Caco-2 (cell line): ENCODE results near the gene FAH. TPM values are rescaled to one million over a fixed set of nuclear protein-coding genes. Genes with fewer than 3 reads are reported as not detected.

ENCODE experiments used
- BruUV-seq: library from RNA; stranded (reverse); fragments of 400-500 nt; replicated peaks from 2 replicates; lab custom pipeline; 2021; lab: Mats Ljungman, UMichigan
- CTCF ChIA-PET: fragments of 300-600 bp; sonication (Branson Sonifier 250); formaldehyde crosslinking; loops from one replicate; lab custom pipeline; 2022; ENCODE audit warnings: antibody characterized with exemption; lab: Charles Lee
- POLR2A ChIA-PET: fragments of 300-600 bp; sonication (Branson Sonifier 250); formaldehyde crosslinking; loops from one replicate; lab custom pipeline; 2022; ENCODE audit warnings: antibody characterized with exemption; lab: Charles Lee
- DNase-seq, 2 experiments: peaks; one replicate each; pipeline versions ENCODE4 v3.0.0 to v3.0.0-alpha.2; 2020 to 2022
- H3K27me3 ChIP-seq: replicated peaks from 2 replicates; pipeline ENCODE4 v1.6.0; 2011; ENCODE audit warnings: low read length; ENCODE audit not compliant: control insufficient read depth, insufficient read depth
- H3K36me3 ChIP-seq: 2 replicates; pipeline ENCODE4 v1.5.1; 2011; ENCODE audit warnings: low read length; ENCODE audit not compliant: control insufficient read depth, insufficient read depth
- H3K4me1 ChIP-seq: fragments of 250-450 bp; sonication (Bioruptor Pico); 2 replicates; pipeline ENCODE4 v1.5.1; 2020; ENCODE audit warnings: mild to moderate bottlenecking
- H3K4me3 ChIP-seq: 2 replicates; pipeline ENCODE4 v1.5.1; 2011; ENCODE audit warnings: low read depth, mild to moderate bottlenecking, control low read depth, low read length
- H3K9me3 ChIP-seq: fragments of 250-450 bp; sonication (Bioruptor Pico); 2 replicates; pipeline ENCODE4 v1.5.1; 2020; ENCODE audit warnings: mild to moderate bottlenecking, moderate library complexity
- H3K27ac Mint-ChIP-seq: one replicate; pipeline ENCODE4 v1.8.0; 2022; ENCODE audit warnings: mixed read lengths; ENCODE audit not compliant: unreplicated experiment
- H3K27me3 Mint-ChIP-seq: one replicate; pipeline ENCODE4 v1.8.0; 2022; ENCODE audit warnings: mixed read lengths; ENCODE audit not compliant: insufficient read depth, unreplicated experiment
- H3K36me3 Mint-ChIP-seq: one replicate; pipeline ENCODE4 v1.8.0; 2022; ENCODE audit warnings: mild to moderate bottlenecking, mixed read lengths; ENCODE audit not compliant: insufficient read depth, unreplicated experiment
- H3K4me1 Mint-ChIP-seq: one replicate; pipeline ENCODE4 v1.8.0; 2022; ENCODE audit warnings: low read depth, mixed read lengths; ENCODE audit not compliant: unreplicated experiment
- H3K4me3 Mint-ChIP-seq: one replicate; pipeline ENCODE4 v1.8.0; 2022; ENCODE audit warnings: mild to moderate bottlenecking, moderate library complexity, mixed read lengths; ENCODE audit not compliant: unreplicated experiment
- H3K9me3 Mint-ChIP-seq: one replicate; pipeline ENCODE4 v1.8.0; 2022; ENCODE audit warnings: mixed read lengths; ENCODE audit not compliant: unreplicated experiment
- intact Hi-C: fragments of 100-400 bp; cut with micrococcal nuclease; formaldehyde crosslinking; loops from one replicate; pipeline ENCODE4 v1.10.0; 2022; ENCODE audit not compliant: unreplicated experiment
- total RNA-seq: library from RNA; stranded (reverse); gene quantifications from 2 replicates; pipeline ENCODE4 v1.2.3, GENCODE V29; 2022
- TF ChIP-seq, protein P1 (sequence below), 2 experiments: fragments of 200-600 bp in 1 of 2; IDR thresholded peaks; 1 replicate in 1 of 2; 2 replicates in 1 of 2; pipeline versions ENCODE4 v1.5.1 to v1.8.0; 2011 to 2022; ENCODE audit warnings: antibody characterized with exemption in 1 of 2, control low read depth in 1 of 2, inconsistent platforms in 1 of 2, low read depth in 1 of 2, low read length in 1 of 2, mild to moderate bottlenecking in 1 of 2, moderate library complexity in 1 of 2; ENCODE audit not compliant: insufficient read depth in 1 of 2, severe bottlenecking in 1 of 2, unreplicated experiment in 1 of 2

Gene FAH
- total RNA-seq, 1 experiment from 2014 or later: 20.4 TPM

DNA sequence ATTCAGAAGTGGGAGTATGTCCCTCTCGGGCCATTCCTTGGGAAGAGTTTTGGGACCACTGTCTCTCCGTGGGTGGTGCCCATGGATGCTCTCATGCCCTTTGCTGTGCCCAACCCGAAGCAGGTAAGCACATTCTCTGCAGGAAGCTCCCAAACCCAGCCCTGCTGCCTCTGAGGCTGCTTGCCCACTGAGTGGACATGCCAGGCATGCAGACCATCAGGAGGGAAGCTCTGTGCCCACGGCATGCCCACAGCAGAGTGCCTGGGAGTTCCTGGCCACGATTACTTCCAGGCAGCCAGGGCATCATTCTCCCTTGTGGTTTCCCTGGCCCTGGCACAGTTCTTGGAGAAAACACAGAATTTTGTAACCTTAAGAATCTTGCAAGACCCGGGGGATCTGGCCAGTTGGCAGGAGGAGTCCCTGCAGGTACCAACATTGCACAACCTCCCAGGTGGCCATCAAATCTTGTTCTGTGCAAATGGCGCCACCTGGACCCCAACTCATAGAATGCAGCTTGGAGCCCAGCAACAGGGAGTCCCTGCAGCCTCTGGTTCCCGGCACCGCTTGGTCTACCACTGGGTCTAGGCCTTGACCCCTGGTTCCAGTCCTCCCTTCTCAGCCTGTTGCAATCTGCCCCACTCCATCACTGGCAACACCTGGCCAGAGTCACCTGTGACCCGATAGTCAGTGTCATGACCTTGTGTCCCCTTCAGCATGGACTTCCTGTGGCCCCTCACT, 20.4 kb downstream of the FAH start:
- H3K4me3 Mint-ChIP-seq: no peak overlapping the region

DNA sequence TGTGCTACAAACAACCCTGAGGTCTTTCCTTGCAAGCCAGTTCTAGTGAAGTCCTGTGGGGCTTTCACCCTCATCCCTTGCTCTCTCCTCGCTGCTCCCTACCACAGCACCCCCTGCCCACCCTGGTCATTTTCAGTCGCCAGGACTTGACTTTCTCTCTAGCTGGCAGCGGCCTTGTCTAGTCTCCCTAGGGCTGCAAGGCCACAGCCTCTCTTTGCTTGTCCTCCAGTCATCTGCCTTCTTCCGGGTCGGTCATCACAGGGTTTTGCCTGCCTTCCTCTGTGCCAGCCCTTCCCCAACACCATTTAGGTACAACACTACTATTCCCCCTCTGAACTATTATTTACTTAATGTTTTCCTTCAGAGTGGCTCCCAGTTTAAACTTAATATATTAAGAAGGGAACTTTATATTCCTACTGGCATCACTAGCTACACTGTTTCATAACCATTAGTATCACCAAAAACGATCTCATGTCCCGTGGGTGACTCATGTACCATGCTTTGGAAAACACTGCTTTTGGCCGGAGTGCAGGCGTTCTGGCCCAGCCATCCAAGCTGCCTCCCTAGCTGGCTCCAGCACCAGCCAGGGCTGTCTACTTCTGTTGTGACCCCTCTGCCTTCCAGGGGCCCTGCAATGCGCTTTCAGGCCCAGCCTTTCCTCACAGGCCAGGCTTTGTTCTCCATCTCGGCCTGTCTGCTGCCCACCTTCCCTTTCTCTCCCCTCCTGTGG, 21.4 kb downstream of the FAH start:
- Histone ChIP-seq H3K9me3 (no peaks in the 10 kb centered on the region), H3K4me3 (no peak overlapping the region), H3K27me3 (no peaks in the 10 kb centered on the region), H3K36me3 (peaks cover 2% of the 10 kb centered on the region), H3K4me1 (no peaks in the 10 kb centered on the region)
- ChIA-PET CTCF (interaction anchor here (0.6 to 1.3 kb wide), 3 partner anchors 21 to 115 kb away, joined by 3 to 6 read pairs (median 4); partner anchors contain the start of genes FAH and ZFAND6), POLR2A (interaction anchor here (0.6 kb wide), 1 partner anchor 320 kb away, joined by 3 read pairs; no protein-coding TSS in a partner anchor)
- BruUV-seq: no TSS peak
- no peaks in the 10 kb centered on the region for H3K4me1 Mint-ChIP-seq
- H3K27ac Mint-ChIP-seq: no peak overlapping the region
- no peaks in the 10 kb centered on the region for H3K36me3 Mint-ChIP-seq
- intact Hi-C loops: loop anchor here (5.0 to 10.0 kb wide), 3 partner anchors 179 to 792 kb away; partner anchors contain the start of gene MTHFS
- no peaks in the 10 kb centered on the region for H3K9me3 Mint-ChIP-seq
- H3K27me3 Mint-ChIP-seq: no peaks in the 10 kb centered on the region
- no peak for DNase-seq
- TF ChIP-seq, protein P1, sequence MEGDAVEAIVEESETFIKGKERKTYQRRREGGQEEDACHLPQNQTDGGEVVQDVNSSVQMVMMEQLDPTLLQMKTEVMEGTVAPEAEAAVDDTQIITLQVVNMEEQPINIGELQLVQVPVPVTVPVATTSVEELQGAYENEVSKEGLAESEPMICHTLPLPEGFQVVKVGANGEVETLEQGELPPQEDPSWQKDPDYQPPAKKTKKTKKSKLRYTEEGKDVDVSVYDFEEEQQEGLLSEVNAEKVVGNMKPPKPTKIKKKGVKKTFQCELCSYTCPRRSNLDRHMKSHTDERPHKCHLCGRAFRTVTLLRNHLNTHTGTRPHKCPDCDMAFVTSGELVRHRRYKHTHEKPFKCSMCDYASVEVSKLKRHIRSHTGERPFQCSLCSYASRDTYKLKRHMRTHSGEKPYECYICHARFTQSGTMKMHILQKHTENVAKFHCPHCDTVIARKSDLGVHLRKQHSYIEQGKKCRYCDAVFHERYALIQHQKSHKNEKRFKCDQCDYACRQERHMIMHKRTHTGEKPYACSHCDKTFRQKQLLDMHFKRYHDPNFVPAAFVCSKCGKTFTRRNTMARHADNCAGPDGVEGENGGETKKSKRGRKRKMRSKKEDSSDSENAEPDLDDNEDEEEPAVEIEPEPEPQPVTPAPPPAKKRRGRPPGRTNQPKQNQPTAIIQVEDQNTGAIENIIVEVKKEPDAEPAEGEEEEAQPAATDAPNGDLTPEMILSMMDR (IDR thresholded peaks at IDR 0.05; ENCODE audit: insufficient read depth in 1 of 2, low read depth in 1 of 2, low read length in 1 of 2, severe bottlenecking in 1 of 2, unreplicated experiment in 1 of 2): no peak
- no peak overlapping the region for H3K4me3 Mint-ChIP-seq

More for the DNA sequence above, 20.4 kb downstream of the FAH start:
- H3K27me3 ChIP-seq: no peaks in the 10 kb centered on the region
- peaks cover 2% of the 10 kb centered on the region for H3K36me3 ChIP-seq
- no peaks in the 10 kb centered on the region for H3K9me3 ChIP-seq
- no peaks in the 10 kb centered on the region for H3K27me3 Mint-ChIP-seq
- peak; percentile 75 to 81 for DNase-seq
- BruUV-seq: no TSS peak
- POLR2A ChIA-PET: interaction anchor here (0.5 kb wide), 1 partner anchor 86 kb away, joined by 3 read pairs; no protein-coding TSS in a partner anchor
- no peaks in the 10 kb centered on the region for H3K9me3 Mint-ChIP-seq
- no peak overlapping the region for H3K27ac Mint-ChIP-seq
- H3K4me3 ChIP-seq: no peak overlapping the region
- no peaks in the 10 kb centered on the region for H3K36me3 Mint-ChIP-seq
- H3K4me1 Mint-ChIP-seq: no peaks in the 10 kb centered on the region
- no peaks in the 10 kb centered on the region for H3K4me1 ChIP-seq
- TF ChIP-seq, protein P1 (IDR thresholded peaks at IDR 0.05; ENCODE audit: insufficient read depth in 1 of 2, low read depth in 1 of 2, low read length in 1 of 2, severe bottlenecking in 1 of 2, unreplicated experiment in 1 of 2): peak; percentile 78 to 92
- intact Hi-C loops: loop anchor here (2.0 to 10.0 kb wide), 4 partner anchors 114 to 791 kb away; partner anchors contain the start of genes MTHFS and ZFAND6
- CTCF ChIA-PET: interaction anchor here (1.0 to 1.3 kb wide), 2 partner anchors 20 to 114 kb away, joined by 4 to 6 read pairs; partner anchors contain the start of genes FAH and ZFAND6

DNA sequence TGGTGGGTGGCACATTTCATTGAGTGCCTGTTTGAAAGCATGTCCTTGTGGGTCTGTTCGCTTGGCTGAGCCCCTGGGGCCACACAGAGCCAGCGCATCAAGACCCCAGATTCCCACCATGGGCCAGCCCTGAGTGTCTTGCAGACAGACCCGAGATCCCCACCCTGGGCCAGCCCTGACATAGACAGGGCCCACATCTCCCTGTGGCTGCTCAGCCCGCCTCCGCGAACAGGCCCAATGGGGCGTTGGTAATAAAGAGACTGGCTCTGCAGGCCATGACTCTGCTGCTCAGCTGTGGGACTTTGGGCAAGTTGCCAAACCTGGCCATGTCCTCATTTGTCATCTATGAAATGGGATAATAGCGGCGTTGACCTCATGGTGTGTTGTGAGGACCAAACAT, 22.6 kb downstream of the FAH start:
- Mint-ChIP-seq H3K36me3 (no peaks in the 10 kb centered on the region), H3K27me3 (no peaks in the 10 kb centered on the region), H3K4me1 (no peaks in the 10 kb centered on the region), H3K9me3 (no peaks in the 10 kb centered on the region), H3K27ac (no peak overlapping the region), H3K4me3 (no peak overlapping the region)
- H3K36me3 ChIP-seq: peaks cover 2% of the 10 kb centered on the region
- no TSS peak for BruUV-seq
- no peak overlapping the region for H3K4me3 ChIP-seq
- intact Hi-C loops: loop anchor here (10.0 kb wide), 1 partner anchor 181 kb away; no protein-coding TSS in a partner anchor
- TF ChIP-seq, protein P1 (IDR thresholded peaks at IDR 0.05; ENCODE audit: insufficient read depth in 1 of 2, low read depth in 1 of 2, low read length in 1 of 2, severe bottlenecking in 1 of 2, unreplicated experiment in 1 of 2): no peak
- H3K9me3 ChIP-seq: no peaks in the 10 kb centered on the region
- H3K27me3 ChIP-seq: no peaks in the 10 kb centered on the region
- no peak for DNase-seq
- ChIA-PET POLR2A (no interaction called here), CTCF (no interaction called here)
- H3K4me1 ChIP-seq: no peaks in the 10 kb centered on the region
